GM18909 (cell line): ENCODE measurements around the gene CAPN8.
A peak's percentile ranks its signal among the peaks of the same experiment; 100 is the strongest.

Experiments
- ATAC-seq: cut with Tn5 transposase; IDR thresholded peaks from one replicate; pipeline ENCODE4 v1.9.1; 2021; ENCODE audit warnings: mild to moderate bottlenecking; ENCODE audit not compliant: unreplicated experiment, poor library complexity

The CAPN8 gene

GRCh38 chr1:223665592-223666312, at the start of gene CAPN8:
Gene CAPN8 (minus strand): TSS chr1:223665701. CDS start chr1:223665646, 55 bp downstream.
- ATAC-seq: no peak

GRCh38 chr1:223714849-223715603, 49.5 kb upstream of the CAPN8 start:
- ATAC-seq: no peak

- ATAC-seq: no peak
These were observed 48.9 kb upstream of the CAPN8 start for GRCh38 chr1:223714421-223714724.

- no peak for ATAC-seq
These were observed 48.3 kb upstream of the CAPN8 start for GRCh38 chr1:223713546-223714420.

- peak; percentile 35 for ATAC-seq
These were observed 47.5 kb upstream of the CAPN8 start for GRCh38 chr1:223712850-223713474.

- ATAC-seq: peak; percentile 61
These were observed 46.8 kb upstream of the CAPN8 start, which contains the start of gene CAPN2 for GRCh38 chr1:223712194-223712849. Gene CAPN2 (plus strand): TSS chr1:223712539. CDS start chr1:223712641, 102 bp downstream.

GRCh38 chr1:223711747-223712193, 46.3 kb upstream of the CAPN8 start:
- no peak for ATAC-seq

- no peak for ATAC-seq
These were observed 45.7 kb upstream of the CAPN8 start for GRCh38 chr1:223711173-223711572.

- ATAC-seq: no peak
These were observed 45.0 kb upstream of the CAPN8 start for GRCh38 chr1:223710179-223711133.

GRCh38 chr1:223709598-223709997, 44.1 kb upstream of the CAPN8 start:
- no peak for ATAC-seq

GRCh38 chr1:223708651-223709268, 43.3 kb upstream of the CAPN8 start:
- no peak for ATAC-seq

- no peak for ATAC-seq
These were observed 42.5 kb upstream of the CAPN8 start for GRCh38 chr1:223708001-223708359.

- no peak for ATAC-seq
These were observed 41.9 kb upstream of the CAPN8 start for GRCh38 chr1:223707256-223708000.

GRCh38 chr1:223706077-223706973, 40.8 kb upstream of the CAPN8 start:
- ATAC-seq: no peak

- no peak for ATAC-seq
These were observed 39.7 kb upstream of the CAPN8 start for GRCh38 chr1:223704921-223705878.

GRCh38 chr1:223703668-223704013, 38.1 kb upstream of the CAPN8 start:
- ATAC-seq: no peak
